Panc1 (cell line): ENCODE data around the gene SSNA1.

Source experiments
- POLR2AphosphoS5 ChIP-seq: IDR thresholded peaks from 2 replicates; pipeline ENCODE4 v1.6.1; 2012; ENCODE audit warnings: mild to moderate bottlenecking, low read depth, low read length, moderate library complexity
- TCF7L2 ChIP-seq: IDR thresholded peaks from 2 replicates; pipeline ENCODE4 v1.6.1; 2011; ENCODE audit warnings: mild to moderate bottlenecking, low read depth, low read length, inconsistent platforms
- TF ChIP-seq, protein P1 (sequence below): fragments of 450-650 bp; IDR thresholded peaks from 2 replicates; pipeline ENCODE4 v1.5.1; 2017; ENCODE audit warnings: mild to moderate bottlenecking
- TF ChIP-seq, protein P2 (sequence below), 2 experiments: IDR thresholded peaks; 2 replicates each; pipeline ENCODE4 v1.6.1; 2011 to 2012; ENCODE audit warnings: low read depth in 2 of 2, control low read depth in 1 of 2, low read length in 1 of 2, mild to moderate bottlenecking in 1 of 2, moderate library complexity in 1 of 2; ENCODE audit not compliant: insufficient read depth in 1 of 2

DNA sequence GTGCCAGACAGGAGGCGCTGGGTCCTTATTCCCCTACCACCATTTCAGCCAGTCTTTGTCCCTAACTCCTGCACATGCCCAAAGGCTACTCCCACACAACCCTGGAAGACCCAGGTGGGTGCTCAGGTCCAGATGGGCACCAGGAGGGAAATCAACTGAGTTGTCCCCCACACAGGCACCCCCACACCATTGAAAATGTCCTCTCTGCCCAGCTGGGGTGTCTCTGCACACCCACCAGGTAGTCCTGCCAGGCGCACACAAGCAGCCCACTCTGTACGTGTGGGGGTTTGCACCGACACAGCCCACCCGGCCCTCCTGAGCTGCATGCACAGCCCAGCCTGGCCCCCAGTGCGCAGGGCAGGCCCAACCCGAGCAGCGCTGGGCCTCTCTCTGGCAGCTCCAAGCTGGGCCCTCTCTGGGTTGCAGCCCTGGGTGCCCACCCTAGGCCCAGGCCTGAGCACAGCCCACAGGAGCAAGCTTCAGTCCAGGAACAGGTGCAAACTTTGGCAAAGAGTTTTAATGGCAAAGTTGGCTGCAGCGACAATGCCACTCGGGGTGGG lies 31.4 kb downstream of the SSNA1 start:
- TF ChIP-seq POLR2AphosphoS5 (no peak), TCF7L2 (no peak)
- TF ChIP-seq, protein P1, sequence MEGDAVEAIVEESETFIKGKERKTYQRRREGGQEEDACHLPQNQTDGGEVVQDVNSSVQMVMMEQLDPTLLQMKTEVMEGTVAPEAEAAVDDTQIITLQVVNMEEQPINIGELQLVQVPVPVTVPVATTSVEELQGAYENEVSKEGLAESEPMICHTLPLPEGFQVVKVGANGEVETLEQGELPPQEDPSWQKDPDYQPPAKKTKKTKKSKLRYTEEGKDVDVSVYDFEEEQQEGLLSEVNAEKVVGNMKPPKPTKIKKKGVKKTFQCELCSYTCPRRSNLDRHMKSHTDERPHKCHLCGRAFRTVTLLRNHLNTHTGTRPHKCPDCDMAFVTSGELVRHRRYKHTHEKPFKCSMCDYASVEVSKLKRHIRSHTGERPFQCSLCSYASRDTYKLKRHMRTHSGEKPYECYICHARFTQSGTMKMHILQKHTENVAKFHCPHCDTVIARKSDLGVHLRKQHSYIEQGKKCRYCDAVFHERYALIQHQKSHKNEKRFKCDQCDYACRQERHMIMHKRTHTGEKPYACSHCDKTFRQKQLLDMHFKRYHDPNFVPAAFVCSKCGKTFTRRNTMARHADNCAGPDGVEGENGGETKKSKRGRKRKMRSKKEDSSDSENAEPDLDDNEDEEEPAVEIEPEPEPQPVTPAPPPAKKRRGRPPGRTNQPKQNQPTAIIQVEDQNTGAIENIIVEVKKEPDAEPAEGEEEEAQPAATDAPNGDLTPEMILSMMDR = no peak
- TF ChIP-seq, protein P2, sequence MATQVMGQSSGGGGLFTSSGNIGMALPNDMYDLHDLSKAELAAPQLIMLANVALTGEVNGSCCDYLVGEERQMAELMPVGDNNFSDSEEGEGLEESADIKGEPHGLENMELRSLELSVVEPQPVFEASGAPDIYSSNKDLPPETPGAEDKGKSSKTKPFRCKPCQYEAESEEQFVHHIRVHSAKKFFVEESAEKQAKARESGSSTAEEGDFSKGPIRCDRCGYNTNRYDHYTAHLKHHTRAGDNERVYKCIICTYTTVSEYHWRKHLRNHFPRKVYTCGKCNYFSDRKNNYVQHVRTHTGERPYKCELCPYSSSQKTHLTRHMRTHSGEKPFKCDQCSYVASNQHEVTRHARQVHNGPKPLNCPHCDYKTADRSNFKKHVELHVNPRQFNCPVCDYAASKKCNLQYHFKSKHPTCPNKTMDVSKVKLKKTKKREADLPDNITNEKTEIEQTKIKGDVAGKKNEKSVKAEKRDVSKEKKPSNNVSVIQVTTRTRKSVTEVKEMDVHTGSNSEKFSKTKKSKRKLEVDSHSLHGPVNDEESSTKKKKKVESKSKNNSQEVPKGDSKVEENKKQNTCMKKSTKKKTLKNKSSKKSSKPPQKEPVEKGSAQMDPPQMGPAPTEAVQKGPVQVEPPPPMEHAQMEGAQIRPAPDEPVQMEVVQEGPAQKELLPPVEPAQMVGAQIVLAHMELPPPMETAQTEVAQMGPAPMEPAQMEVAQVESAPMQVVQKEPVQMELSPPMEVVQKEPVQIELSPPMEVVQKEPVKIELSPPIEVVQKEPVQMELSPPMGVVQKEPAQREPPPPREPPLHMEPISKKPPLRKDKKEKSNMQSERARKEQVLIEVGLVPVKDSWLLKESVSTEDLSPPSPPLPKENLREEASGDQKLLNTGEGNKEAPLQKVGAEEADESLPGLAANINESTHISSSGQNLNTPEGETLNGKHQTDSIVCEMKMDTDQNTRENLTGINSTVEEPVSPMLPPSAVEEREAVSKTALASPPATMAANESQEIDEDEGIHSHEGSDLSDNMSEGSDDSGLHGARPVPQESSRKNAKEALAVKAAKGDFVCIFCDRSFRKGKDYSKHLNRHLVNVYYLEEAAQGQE (IDR thresholded peaks at IDR 0.05; ENCODE audit: insufficient read depth in 1 of 2, low read depth in 2 of 2, low read length in 1 of 2) = no peak
